Activated T-cell treated with anti-CD3 and anti-CD28 coated beads for 1 hour (primary cell): ENCODE measurements around the gene TRPV6.

Source experiments
- DNase-seq: peaks from one replicate; pipeline ENCODE4 v3.0.0-alpha.2; 2020; ENCODE audit warnings: low read depth

Gene TRPV6

GRCh38 chr7:142853739-142854371 is 31.7 kb downstream of the TRPV6 start:
- DNase-seq = peak; percentile 49

- no peak for DNase-seq
These were observed 33.6 kb downstream of the TRPV6 start for GRCh38 chr7:142851919-142852318.

- no peak for DNase-seq
These were observed 34.3 kb downstream of the TRPV6 start for GRCh38 chr7:142851269-142851668.

- DNase-seq = no peak
These were observed 38.2 kb downstream of the TRPV6 start for GRCh38 chr7:142847353-142847752.

GRCh38 chr7:142842251-142842766 is 43.2 kb downstream of the TRPV6 start:
- no peak for DNase-seq

- no peak for DNase-seq
These were observed 46.9 kb downstream of the TRPV6 start for GRCh38 chr7:142838461-142839213.

- no peak for DNase-seq
These were observed 49.1 kb downstream of the TRPV6 start for GRCh38 chr7:142836426-142836825.

- DNase-seq = no peak
These were observed 50.1 kb downstream of the TRPV6 start for GRCh38 chr7:142835487-142835886.

- no peak for DNase-seq
These were observed 52.1 kb downstream of the TRPV6 start for GRCh38 chr7:142833174-142834048.

GRCh38 chr7:142832417-142832816 is 53.1 kb downstream of the TRPV6 start:
- no peak for DNase-seq

- DNase-seq = no peak
These were observed 57.5 kb downstream of the TRPV6 start for GRCh38 chr7:142827951-142828500.

- DNase-seq = no peak
These were observed 62.8 kb downstream of the TRPV6 start for GRCh38 chr7:142822714-142823113.
